Superior temporal gyrus (tissue), 1 donor: ENCODE results near the gene ALLC.
"Not testable (repeated sequence)": the region's sequence is repeated elsewhere in the genome, so short reads cannot be mapped to it uniquely, and the experiment has no call there.

Experiments used
- DNase-seq: peaks from one replicate; pipeline ENCODE4 v3.0.0-alpha.2; 2016; ENCODE audit errors: extremely low spot score

ALLC gene

DNA sequence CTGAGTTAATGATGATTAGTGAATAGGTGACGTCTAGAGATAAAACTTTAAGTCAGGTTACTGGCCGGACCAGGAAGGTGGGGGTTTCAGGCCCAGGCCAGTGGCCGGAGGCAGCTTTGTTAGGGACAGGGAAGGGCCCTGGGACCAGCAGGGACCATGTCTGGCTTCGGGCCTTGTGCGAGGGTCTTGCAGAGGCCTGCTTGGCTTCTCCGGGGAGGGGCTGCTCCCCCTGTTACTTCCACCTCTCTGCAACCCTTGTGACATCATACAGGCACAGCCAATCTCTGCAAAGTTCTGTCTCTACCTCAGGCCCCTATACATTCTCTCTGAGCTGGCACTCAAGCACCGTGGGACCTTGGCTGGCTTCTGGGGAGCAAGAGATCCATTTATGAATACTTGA lies at the start of gene ALLC:
ALLC (plus strand) TSS at position 320 of the 400 bp plus-strand sequence. CDS start 12,958 bp downstream, outside the sequence.
- no peak for DNase-seq

DNA sequence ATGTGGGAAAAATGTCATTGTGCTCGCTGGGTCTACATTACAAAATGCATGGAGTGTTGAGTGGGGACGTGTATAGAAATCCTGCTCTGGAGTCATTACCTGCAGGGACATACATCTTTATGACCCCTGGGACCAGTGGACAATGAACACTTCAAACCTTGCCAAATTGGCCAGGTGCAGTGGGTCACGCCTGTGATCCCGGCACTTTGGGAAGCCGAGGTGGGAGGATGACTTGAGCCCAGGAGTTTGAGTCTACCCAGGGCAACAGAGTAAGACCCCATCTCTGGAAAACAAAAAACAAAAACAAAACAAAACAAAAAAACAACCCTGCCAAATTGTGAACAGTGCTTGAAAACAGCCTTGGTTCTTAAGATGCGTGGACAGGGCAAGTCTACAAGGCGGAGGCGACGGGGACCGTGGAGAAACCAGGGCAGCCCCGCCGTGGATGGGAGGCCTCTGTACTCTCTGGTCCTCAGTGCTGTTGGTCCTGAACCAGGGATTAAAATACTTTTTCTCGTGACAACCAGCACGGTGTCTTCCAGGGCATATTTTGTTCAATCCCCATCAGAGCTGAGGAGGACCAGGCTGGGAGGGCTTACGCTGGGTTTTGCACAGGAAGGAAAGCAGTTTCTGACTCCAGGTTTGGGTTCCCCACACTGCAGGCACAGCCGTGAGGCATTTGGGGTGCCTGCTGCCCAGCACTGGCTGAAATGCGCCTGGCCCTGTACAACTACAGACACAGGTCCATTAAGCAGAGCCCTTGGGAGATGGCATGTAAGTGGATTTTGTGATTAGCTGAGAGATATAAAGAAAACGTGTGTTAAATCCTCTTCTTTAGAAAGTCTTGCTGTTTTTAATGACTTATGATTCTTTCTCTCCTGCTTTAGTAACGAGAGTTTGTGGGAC lies 49.4 kb upstream of the ALLC start:
- DNase-seq, result no peak

DNA sequence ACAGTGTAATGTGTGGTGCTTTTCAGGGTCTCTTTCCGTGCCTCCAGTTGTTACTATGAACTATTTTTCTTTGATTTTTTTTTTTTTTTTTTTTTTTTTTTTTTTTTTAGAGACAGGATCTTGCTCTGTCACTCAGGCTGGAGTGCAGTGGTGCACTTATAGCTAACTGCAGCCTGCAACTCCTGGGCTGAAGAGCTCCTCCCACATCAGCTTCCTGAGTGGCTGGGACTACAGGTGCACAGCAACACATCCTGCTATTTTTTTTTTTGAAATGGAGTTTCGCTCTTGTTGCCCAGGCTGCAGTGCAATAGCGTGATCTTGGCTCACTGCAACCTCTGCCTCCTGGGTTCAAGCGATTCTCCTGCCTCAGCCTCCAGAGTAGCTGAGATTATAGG lies 48.7 kb upstream of the ALLC start:
- DNase-seq, result not testable (repeated sequence)

DNA sequence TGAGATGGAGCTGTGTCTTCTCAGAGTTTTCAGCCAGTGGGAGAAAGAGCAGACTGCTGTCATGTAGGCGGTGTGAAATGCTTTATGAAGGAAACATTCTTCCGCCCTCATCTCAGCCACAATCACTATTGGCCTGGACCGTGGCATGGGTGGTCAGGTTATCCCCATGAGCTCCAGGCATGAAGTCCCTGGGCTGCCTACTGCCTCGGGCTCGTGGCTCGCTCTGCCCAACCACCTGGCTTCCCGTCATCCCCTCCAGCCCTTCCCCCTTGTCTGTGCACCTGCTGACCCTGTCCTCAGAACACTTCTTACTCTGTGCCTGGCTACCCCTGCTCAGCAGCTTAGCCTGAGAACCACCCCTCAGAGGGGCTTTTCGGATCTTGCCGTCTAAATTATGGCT lies 47.6 kb upstream of the ALLC start:
- no peak for DNase-seq

DNA sequence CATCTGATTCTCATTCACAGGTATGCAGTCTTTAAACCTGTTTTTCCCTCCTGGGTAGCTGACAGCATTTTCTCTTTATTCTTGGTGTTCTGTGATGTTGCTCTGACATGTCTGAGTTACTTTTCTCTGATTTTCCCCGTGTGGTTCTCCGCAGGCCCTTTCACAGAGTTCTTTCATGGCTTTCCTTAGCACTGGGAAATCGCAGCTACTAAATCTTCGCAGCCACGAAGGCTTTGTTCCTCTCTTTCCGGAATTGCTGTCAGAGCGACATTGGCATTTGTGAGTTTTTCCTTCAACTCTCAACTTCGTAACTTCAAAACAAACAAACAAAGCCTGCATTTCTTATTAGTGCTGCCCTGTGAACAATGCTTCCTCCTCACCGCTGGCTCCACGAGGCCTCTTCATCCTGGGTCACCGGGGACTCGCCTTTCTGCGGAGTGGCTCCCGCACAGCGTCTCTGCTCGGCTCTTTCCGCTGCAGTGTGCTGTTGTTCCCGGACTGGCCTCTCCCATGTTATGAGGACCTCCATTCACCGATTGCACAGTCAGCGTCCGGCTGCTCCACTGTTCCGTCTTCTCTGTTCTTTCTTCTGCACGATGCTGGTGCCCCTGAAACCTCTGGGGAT lies 47.0 kb upstream of the ALLC start:
- no peak for DNase-seq

DNA sequence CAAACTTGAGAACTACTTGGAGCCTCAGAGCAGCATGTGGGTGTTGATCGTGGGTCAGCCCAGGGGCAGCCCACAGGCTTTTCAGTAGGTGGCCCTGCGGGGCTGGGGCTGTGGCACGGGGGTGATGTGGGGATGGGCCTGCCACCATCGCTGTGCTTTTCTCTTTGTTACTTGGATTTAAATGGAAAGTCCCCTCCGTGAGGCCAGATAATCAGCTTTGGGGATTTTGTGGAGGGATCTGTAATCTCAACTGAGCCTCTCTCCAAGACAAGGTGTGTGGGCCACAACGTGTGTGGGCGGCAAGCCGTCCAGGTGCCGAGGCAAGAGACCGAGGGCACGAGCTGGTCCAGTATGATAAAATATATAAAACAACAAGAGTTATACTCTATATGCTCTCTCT lies 46.4 kb upstream of the ALLC start:
- DNase-seq, result no peak

DNA sequence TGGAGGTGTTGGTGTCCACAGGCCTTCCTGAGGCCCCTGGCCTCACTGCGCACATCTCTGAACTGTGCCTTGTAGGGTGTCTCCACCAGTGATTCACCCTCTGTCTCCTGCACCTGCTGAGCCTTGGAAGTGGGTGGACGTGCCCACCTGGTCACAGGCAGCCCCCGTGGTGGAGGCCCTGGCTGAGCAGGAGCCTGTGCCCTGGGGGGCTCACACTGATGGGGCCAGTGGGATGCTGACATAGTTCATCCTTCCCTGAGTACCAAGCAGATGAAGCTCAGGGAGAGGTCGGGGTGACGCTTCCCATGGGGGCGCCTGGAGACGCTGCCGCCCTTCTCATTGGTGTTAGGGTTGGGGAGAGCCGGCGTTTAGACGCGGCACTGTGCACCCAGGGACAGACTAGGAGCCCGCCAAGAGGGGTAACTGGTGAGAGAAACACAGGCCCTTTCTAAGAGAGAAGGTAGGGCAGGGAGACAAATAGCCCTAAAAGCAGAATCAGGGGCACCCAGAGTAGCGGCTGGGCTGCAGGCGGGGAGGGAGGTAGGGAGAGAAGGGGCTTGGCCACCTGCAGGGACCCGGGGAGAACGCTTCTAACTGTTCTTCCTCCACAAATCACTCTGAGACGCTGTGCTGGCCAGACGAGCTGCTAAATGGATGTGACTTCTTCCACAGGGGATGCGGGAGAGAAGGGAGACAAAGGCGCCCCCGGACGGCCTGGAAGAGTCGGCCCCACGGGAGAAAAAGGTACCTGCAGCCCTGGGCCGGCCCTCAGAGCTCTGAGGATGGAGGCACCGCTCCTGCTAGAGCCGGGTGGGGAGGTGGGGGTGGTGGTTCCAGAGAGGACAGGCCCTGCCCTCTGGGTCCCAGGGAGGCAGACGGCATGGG lies 45.1 kb upstream of the ALLC start:
- DNase-seq, result no peak

- DNase-seq, result no peak
These were observed 44.5 kb upstream of the ALLC start for GRCh38 chr2:3613524-3613905.

DNA sequence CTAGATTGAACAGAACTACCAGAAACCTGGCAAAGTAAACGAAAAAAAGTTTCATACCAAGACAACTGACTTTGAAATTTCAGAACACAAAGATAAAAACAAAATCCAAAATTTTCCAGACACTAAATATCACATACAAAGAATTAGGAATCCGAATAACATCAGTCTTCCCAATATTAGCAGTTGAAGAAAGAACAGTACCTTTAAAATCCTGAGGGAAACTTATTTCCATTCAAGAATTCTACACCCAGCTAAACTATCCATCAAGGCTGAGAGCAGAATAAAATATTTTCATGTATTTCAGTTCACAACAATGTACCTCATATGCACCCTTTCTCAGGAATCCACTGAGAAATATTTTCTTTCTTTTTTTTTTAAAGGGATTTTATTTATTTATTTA lies 43.3 kb upstream of the ALLC start:
- DNase-seq, result not testable (repeated sequence)

GRCh38 chr2:3615541-3616200 lies 42.3 kb upstream of the ALLC start:
- not testable (repeated sequence) for DNase-seq

- not testable (repeated sequence) for DNase-seq
These were observed 41.4 kb upstream of the ALLC start for GRCh38 chr2:3616435-3617197.

DNA sequence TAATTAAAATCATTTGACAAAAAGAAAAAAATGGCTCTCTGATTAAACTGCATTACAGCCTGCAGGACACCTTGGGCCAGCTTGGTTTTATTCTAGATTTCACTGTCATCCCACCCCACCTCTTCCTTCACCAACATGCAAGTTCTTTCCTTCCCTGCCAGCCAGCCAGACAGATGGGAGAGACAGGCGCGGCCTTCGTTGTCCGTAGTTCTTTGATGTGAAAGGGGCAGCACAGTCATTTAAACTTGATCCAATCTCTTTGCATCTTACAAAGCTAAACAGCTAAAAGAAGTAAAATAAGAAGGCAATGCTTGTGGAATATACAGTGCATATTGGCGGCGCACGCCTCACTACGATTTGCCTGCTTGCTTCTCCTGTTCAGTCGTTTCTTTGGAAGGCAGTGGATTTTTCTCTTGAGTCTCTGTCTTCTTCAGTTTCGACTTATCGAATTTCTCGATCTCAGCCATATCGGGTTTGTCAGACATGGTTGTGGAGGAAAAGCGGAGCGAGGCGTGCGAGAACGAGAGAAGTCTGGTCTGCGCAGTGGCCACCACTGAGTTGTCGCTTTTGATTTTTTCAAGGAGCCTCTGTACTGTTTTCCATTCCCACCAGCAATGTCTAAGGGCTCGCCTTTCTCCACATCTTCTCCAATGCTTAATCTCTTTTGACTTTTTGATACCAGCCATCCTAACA lies 40.7 kb upstream of the ALLC start:
- no peak for DNase-seq

DNA sequence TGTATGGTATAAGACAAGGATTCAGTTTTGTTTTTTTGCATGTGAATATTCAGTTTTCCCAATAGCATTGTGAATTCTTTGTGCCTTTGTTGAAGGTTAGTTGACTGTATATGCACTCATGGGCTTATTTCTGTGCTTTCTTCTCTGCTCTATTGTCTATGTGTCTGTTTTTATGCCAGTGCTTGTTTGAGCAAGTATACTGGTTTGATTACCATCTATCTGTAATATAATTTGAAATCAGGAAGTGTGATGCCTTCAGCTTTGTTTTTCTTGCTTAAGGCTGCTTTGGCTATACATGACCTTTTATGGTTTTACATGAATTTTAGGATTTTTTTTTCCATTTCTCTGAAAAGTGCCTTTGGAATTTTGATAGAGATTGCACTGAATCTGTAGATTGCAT lies 39.6 kb upstream of the ALLC start:
- no peak for DNase-seq

DNA sequence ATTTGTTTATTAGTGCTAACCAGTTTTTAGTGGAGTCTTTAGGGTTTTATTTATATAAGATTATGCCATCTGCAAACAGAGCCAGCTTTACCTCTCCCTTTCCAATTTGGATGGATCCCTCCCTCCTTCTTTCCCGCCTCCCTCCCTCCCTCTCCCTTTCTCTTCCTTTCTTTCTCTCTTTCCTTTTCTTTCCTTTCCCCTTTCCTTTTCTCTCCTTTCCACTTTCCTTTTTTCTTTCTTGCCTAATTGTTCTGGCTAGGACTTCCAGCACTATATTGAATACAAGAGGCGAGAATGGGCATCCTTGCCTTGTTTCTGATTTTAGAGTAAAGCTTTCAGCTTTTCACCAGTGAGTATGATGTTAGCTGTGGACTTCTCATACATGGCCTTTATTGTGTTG lies 39.0 kb upstream of the ALLC start:
- no peak for DNase-seq

DNA sequence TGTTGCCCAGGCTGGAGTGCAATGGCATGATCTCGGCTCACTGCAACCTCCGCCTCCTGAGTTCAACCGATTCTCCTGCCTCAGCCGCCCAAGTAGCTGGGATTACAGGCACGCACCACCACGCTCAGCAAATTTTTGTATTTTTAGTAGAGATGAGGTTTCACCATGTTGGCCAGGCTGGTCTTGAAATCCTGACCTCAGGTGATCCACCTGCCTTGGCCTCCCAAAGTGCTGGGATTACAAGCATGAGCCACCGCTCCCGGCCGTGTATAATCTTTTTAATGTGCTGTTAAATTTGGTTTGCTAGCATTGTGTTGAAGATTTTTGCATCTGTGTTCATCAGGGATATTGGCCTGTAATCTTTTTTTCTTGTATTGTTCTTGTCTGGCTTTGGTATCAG lies 38.3 kb upstream of the ALLC start:
- not testable (repeated sequence) for DNase-seq

GRCh38 chr2:3620834-3621233 lies 37.2 kb upstream of the ALLC start:
- DNase-seq, result no peak

DNA sequence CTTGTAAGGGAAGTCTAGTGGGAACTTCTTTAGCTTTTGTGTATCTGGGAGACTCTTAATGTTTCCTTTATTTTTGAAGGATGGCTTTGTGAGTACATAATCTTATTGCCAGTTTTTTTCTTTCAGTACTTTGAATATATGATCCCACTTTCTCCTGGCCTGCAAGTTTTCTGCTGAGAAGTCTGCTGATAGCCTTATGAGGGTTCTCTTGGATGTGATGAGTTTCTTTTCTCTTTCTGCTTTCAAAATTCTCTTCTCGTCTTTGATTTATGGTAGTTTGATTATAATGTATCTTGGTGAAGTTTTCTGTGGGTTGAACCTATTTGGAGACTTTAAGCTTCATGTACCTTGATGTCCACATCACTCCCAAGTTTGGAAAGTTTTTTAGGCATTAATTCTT lies 35.0 kb upstream of the ALLC start:
- no peak for DNase-seq

GRCh38 chr2:3624059-3624794 lies 33.8 kb upstream of the ALLC start:
- DNase-seq, result no peak

GRCh38 chr2:3625186-3625585 lies 32.8 kb upstream of the ALLC start:
- DNase-seq, result no peak
